SJSA1 (cell line): ENCODE data around the gene CCDC122. TPM values are rescaled to one million over a fixed set of nuclear protein-coding genes. Genes with fewer than 3 reads are reported as not detected.
"Not testable (repeated sequence)": the region's sequence is repeated elsewhere in the genome, so short reads cannot be mapped to it uniquely, and the experiment has no call there.

Experiments used
- DNase-seq, 2 experiments: peaks; one replicate each; pipeline ENCODE4 v3.0.0-alpha.2; 2015 to 2020; ENCODE audit warnings: low spot score in 2 of 2, low read depth in 1 of 2
- H3K27ac ChIP-seq: fragments of 250-450 bp; sonication (Bioruptor Pico); 2 replicates; pipeline ENCODE4 v1.5.1; 2020; ENCODE audit warnings: mild to moderate bottlenecking, moderate library complexity
- H3K27me3 ChIP-seq: fragments of 250-450 bp; sonication (Bioruptor Pico); replicated peaks from 2 replicates; pipeline ENCODE4 v1.5.1; 2020; ENCODE audit warnings: mild to moderate bottlenecking, moderate library complexity
- H3K36me3 ChIP-seq: fragments of 250-450 bp; sonication (Bioruptor Pico); 2 replicates; pipeline ENCODE4 v1.5.1; 2020; ENCODE audit warnings: mild to moderate bottlenecking
- H3K4me1 ChIP-seq: fragments of 250-450 bp; sonication (Bioruptor Pico); replicated peaks from 2 replicates; pipeline ENCODE4 v1.6.1; 2021; ENCODE audit warnings: mild to moderate bottlenecking
- H3K4me3 ChIP-seq: fragments of 250-450 bp; sonication (Bioruptor Pico); 2 replicates; pipeline ENCODE4 v1.5.1; 2020; ENCODE audit warnings: mild to moderate bottlenecking
- H3K9me3 ChIP-seq: fragments of 250-450 bp; sonication (Bioruptor Pico); replicated peaks from 2 replicates; pipeline ENCODE4 v1.5.1; 2020; ENCODE audit warnings: mild to moderate bottlenecking
- total RNA-seq: library from RNA; depleted of rRNA; stranded (reverse); fragments of >200 nt; shearing (Covaris generic); gene quantifications from 2 replicates; pipeline ENCODE4 v1.2.3, GENCODE V29; 2014

Gene CCDC122
- total RNA-seq, 1 experiment from 2014 or later = 4.6 TPM

DNA sequence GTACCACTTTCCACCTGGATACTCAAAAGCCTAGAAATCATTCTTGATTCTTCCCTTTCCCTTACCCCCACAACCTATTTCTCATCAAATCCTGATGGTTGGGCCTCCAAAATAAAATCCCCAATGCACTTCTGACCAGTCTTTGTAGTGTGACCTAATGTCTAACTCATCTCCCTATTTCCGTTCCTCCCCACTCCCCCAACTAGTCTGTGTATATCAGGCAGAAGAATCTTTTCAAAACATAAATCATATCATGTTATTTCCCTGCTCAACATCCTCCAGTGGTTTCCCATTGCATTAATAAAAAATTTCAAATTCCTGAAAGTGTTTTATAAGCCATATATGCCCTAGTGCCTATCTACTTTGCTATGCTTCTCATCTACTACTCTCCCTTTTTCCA is 17.7 kb downstream of the CCDC122 start:
- Histone ChIP-seq H3K36me3 (no peaks in the 10 kb centered on the region), H3K27ac (no peak overlapping the region), H3K27me3 (no peaks in the 10 kb centered on the region), H3K4me1 (peaks cover 5% of the 10 kb centered on the region; the same call in 1 of the 2 replicates), H3K9me3 (no peaks in the 10 kb centered on the region), H3K4me3 (no peak overlapping the region)
- DNase-seq = no peak

DNA sequence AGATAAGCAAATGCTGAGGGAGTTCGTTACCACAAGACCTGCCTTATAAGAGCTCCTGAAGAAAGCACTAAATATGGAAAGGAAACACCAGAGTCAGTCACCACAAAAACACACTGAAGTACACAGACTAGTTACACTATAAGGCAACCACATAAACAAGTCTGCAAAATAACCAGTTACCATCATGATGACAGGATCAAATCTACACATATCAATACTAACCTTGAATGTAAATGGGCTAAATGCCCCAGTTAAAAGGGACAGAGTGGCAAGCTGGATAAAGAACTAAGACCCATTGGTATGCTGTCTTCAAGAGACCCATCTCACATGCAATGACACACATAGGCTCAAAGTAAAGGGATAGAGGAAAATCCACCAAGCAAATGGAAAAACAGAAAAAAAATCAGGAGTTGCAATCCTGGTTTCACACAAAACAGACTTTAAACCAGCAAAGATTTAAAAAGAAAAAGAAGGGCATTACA is 26.6 kb downstream of the CCDC122 start:
- Histone ChIP-seq H3K27me3 (no peaks in the 10 kb centered on the region), H3K4me3 (no peak overlapping the region), H3K36me3 (no peaks in the 10 kb centered on the region), H3K4me1 (no peaks in the 10 kb centered on the region), H3K9me3 (peaks cover 2% of the 10 kb centered on the region), H3K27ac (no peak overlapping the region)
- no peak for DNase-seq

DNA sequence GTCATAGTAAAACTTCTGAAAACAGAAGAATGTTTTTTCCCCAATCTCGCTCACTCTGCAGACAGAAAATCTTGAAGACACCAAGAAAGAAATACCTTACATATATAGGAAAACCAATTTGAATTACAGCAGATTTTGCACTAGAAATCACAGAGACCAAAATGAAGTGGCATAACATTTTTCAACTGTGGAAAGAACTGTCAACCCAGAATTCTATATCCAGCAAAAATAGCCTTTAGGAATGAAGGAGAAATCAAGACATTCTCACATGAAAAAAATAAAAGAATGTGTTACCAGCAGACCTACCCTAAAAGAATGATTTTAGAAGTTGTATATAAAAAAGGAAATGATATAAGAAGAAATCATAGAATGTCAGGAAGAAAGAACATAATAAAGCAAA is 28.7 kb downstream of the CCDC122 start:
- Histone ChIP-seq H3K9me3 (peaks cover 2% of the 10 kb centered on the region), H3K27me3 (no peaks in the 10 kb centered on the region), H3K27ac (no peak overlapping the region), H3K36me3 (no peaks in the 10 kb centered on the region), H3K4me3 (no peak overlapping the region), H3K4me1 (no peaks in the 10 kb centered on the region)
- DNase-seq = no peak

GRCh38 chr13:43848001-43848649 is 31.4 kb downstream of the CCDC122 start:
- DNase-seq = peak in 1 of 2 experiments; percentile 5
- H3K4me1 ChIP-seq = no peaks in the 10 kb centered on the region
- no peak overlapping the region for H3K27ac ChIP-seq
- H3K27me3 ChIP-seq = no peaks in the 10 kb centered on the region
- no peaks in the 10 kb centered on the region for H3K36me3 ChIP-seq
- no peaks in the 10 kb centered on the region; the same call in none of the 2 replicates for H3K9me3 ChIP-seq
- no peak overlapping the region for H3K4me3 ChIP-seq

DNA sequence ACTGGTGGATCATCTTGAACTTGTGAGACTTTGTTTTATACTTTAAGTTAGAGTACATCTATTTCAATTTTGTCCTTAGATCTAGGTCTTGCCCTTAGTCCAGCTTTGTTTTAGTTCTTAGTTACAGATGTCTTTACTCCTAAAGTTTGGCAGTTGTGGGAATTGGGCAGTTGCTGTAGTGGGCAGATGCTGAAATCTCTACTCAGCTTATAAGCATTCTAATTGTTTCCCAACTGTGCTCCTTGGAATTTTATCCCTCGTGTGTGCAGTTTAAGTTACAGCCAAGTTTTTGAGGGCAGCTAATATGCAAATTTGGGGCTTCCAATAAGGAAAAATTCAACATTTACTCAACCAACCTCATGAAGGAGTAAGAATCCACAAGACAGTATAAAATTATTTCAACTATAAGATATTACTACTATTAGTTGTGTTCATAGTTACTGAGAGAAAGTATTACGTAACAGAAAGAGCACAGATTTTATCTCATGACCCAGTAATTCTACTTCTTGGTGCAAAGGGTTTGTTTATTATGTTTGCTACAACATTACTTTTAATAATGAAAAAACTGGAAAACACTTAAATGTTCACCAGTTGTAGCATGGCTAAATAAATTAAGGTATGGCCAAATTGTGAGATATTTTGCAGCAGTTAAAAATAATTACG is 32.9 kb downstream of the CCDC122 start:
- no peak overlapping the region for H3K27ac ChIP-seq

GRCh38 chr13:43838909-43839308 is 40.6 kb downstream of the CCDC122 start:
- Histone ChIP-seq H3K9me3 (no peaks in the 10 kb centered on the region), H3K27ac (no peak overlapping the region), H3K4me3 (no peak overlapping the region), H3K4me1 (no peaks in the 10 kb centered on the region), H3K36me3 (no peaks in the 10 kb centered on the region), H3K27me3 (no peaks in the 10 kb centered on the region)
- no peak for DNase-seq

More for the DNA sequence above, 32.9 kb downstream of the CCDC122 start:
- no peak overlapping the region for H3K4me3 ChIP-seq
- H3K27me3 ChIP-seq = no peaks in the 10 kb centered on the region
- DNase-seq = no peak
- no peaks in the 10 kb centered on the region for H3K4me1 ChIP-seq
- H3K9me3 ChIP-seq = no peaks in the 10 kb centered on the region; the same call in 1 of the 2 replicates
- no peaks in the 10 kb centered on the region for H3K36me3 ChIP-seq

- no peak for DNase-seq
- Histone ChIP-seq H3K4me1 (no peaks in the 10 kb centered on the region), H3K4me3 (no peak overlapping the region), H3K27me3 (no peaks in the 10 kb centered on the region), H3K9me3 (no peaks in the 10 kb centered on the region), H3K27ac (no peak overlapping the region), H3K36me3 (no peaks in the 10 kb centered on the region)
Observed at GRCh38 chr13:43835701-43836100, 43.8 kb downstream of the CCDC122 start.

GRCh38 chr13:43831088-43831487 is 48.5 kb downstream of the CCDC122 start:
- H3K4me1 ChIP-seq = no peaks in the 10 kb centered on the region
- H3K27me3 ChIP-seq = no peaks in the 10 kb centered on the region
- H3K9me3 ChIP-seq = no peaks in the 10 kb centered on the region
- H3K27ac ChIP-seq = no peak overlapping the region
- no peak overlapping the region for H3K4me3 ChIP-seq
- no peak for DNase-seq
- H3K36me3 ChIP-seq = no peaks in the 10 kb centered on the region

- Histone ChIP-seq H3K9me3 (no peaks in the 10 kb centered on the region), H3K4me1 (no peaks in the 10 kb centered on the region), H3K36me3 (no peaks in the 10 kb centered on the region), H3K27me3 (no peaks in the 10 kb centered on the region), H3K27ac (no peak overlapping the region), H3K4me3 (no peak overlapping the region)
- no peak for DNase-seq
Observed at GRCh38 chr13:43830497-43830881, 49.1 kb downstream of the CCDC122 start.

- not testable (repeated sequence) for H3K27me3 ChIP-seq, H3K36me3 ChIP-seq, H3K27ac ChIP-seq, H3K4me3 ChIP-seq, H3K9me3 ChIP-seq, H3K4me1 ChIP-seq
- peak in 1 of 2 experiments; percentile 42 for DNase-seq
Observed at GRCh38 chr13:43824656-43825055, 54.9 kb downstream of the CCDC122 start.

DNA sequence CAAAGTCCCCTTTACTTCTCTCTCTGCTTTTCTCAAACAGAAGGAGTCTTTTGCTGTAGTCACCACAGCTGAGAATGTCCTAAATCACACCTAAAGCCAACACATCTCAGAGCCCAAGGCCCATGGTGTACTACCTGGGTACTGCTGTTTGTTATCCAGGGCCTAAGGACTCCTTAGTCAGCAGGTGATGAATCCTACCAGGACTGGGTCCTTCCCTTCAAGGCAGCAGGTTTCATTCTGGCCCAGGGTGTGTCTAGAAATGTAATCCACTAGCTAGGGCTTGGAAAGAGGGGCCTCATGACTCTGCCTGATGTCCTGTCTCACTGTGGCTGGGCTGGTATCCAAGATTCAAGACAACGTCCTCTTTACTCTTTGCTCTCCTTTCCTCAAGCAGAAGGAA is 56.6 kb downstream of the CCDC122 start:
- Histone ChIP-seq H3K4me1 (peaks cover 8% of the 10 kb centered on the region; the same call in 1 of the 2 replicates), H3K9me3 (no peaks in the 10 kb centered on the region), H3K27me3 (no peaks in the 10 kb centered on the region), H3K36me3 (no peaks in the 10 kb centered on the region), H3K27ac (no peak overlapping the region), H3K4me3 (no peak overlapping the region)
- no peak for DNase-seq

DNA sequence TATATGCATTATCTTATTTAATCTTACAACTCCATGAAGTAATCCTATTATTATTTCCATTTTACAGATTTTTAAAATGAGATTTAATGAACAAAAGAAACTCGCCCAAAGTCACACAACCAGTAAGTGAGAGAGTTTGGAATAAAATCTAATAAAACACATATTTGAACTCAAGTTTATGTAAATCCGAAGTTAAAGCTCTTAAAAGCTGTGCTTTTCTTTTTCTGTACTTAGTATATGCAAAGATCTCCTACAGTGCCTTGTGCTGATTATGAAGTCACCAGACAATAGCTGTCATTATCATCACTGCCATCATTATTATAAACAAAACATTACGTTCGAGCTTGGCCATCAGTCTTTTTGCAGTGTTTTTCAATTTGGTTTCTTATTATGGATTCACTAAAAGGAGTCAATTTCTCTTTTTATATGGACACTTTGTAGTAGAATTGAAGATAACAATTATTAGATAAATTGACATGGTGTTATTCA is 63.1 kb downstream of the CCDC122 start:
- DNase-seq = no peak
- peaks cover 14% of the 10 kb centered on the region for H3K4me1 ChIP-seq
- no peaks in the 10 kb centered on the region for H3K36me3 ChIP-seq
- no peaks in the 10 kb centered on the region for H3K27me3 ChIP-seq
- H3K4me3 ChIP-seq = no peak overlapping the region
- H3K27ac ChIP-seq = no peak overlapping the region
- no peaks in the 10 kb centered on the region for H3K9me3 ChIP-seq

GRCh38 chr13:43815204-43815603 is 64.3 kb downstream of the CCDC122 start:
- Histone ChIP-seq H3K27ac (no peak overlapping the region; the same call in 1 of the 2 replicates), H3K4me3 (no peak overlapping the region)

DNA sequence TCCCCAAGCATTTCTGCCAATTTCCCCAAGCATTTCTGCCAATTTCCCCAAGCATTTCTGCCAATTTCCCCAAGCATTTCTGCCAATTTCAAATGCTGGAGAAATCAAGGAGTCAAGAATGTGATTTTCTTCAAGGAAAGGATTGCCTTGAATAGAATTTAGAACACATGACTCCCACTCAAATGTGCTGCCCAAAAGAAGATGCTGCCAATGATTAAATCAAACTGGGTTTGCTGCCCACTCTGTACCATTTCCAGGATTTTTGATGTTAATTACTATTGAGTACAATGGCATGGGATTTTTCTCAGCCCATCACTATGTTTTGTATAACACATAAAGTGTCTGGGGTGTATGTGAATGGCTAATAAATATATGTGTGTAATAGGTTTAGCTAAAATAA is 70.9 kb downstream of the CCDC122 start:
- Histone ChIP-seq H3K4me3 (no peak overlapping the region), H3K9me3 (no peaks in the 10 kb centered on the region), H3K36me3 (no peaks in the 10 kb centered on the region), H3K4me1 (peaks cover 7% of the 10 kb centered on the region), H3K27ac (no peak overlapping the region), H3K27me3 (no peaks in the 10 kb centered on the region)
- no peak for DNase-seq

More at GRCh38 chr13:43815204-43815603, 64.3 kb downstream of the CCDC122 start:
- no peaks in the 10 kb centered on the region for H3K27me3 ChIP-seq
- H3K36me3 ChIP-seq = no peaks in the 10 kb centered on the region
- H3K9me3 ChIP-seq = no peaks in the 10 kb centered on the region
- H3K4me1 ChIP-seq = peaks cover 14% of the 10 kb centered on the region
- peak; percentile 50 to 55 for DNase-seq
